Measurements from ENCODE around the gene MXD4. TPM values are rescaled to one million over a fixed set of nuclear protein-coding genes. Genes with fewer than 3 reads are reported as not detected.

Gene MXD4
- total RNA-seq, 1 donor from 2014 or later, result 22.7 TPM

DNA sequence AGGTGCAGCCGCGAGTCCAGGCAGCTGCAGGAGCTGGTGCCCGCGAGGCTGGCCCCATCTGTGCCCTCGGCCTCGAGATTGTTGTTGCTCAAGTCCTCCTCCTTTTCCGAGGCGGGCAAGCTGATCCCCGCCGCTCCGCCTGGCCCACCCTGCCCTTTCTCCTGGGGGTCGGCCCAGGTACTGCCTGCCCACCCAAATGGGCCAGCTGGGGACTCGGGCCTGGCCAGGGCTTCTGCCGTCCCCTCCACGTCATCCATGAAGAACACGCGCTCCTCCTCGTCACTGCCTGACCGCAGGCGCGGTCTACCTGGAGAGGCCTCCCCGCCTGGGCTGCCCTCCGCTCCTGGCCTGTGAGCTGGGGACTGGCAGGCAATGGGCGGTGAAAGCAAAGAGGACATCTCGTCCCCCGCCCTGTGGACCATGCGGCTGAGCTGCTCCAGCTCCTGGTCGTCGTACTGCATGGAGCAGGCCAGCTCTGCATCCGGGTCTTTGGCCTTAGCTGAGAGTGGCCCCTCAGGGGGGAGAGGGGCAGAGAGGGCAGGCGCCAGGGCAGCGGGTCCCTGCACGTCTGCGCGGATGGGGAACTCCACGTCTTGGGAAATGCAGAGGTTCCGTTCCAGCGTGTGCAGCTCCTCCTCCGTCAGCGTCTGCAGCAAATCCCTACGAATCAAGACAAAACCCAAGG, 43.1 kb upstream of the MXD4 start:
- Histone ChIP-seq H3K79me2 (ENCODE audit: low read depth) (no peaks in the 10 kb centered on the region), H3K4me3 (no peak overlapping the region), H3K9ac (no peak overlapping the region), H2AFZ (replicated peaks) (no peak overlapping the region), H4K20me1 (ENCODE audit: low read depth) (no peaks in the 10 kb centered on the region), H3K9me3 (ENCODE audit: low read depth) (peaks cover 3% of the 10 kb centered on the region), H3K27ac (no peak overlapping the region), H3F3A (ENCODE audit: low read depth) (no peaks in the 10 kb centered on the region), H3K36me3 (no peaks in the 10 kb centered on the region), H3K4me2 (no peak overlapping the region), H3K27me3 (no peaks in the 10 kb centered on the region), H3K4me1 (no peaks in the 10 kb centered on the region)
- Mint-ChIP-seq H3K27me3 (ENCODE audit: insufficient read depth, low read depth) (peaks cover 7% of the 10 kb centered on the region), H3K9me3 (peaks cover 18% of the 10 kb centered on the region), H3K4me3 (no peak overlapping the region), H3K27ac (no peak overlapping the region), H3K4me1 (no peaks in the 10 kb centered on the region), H3K36me3 (peaks cover 4% of the 10 kb centered on the region)
- TF ChIP-seq EZH2phosphoT487 (IDR thresholded peaks at IDR 0.05) (no peak), EZH2 (IDR thresholded peaks at IDR 0.05) (no peak)
- TF ChIP-seq, protein P1, sequence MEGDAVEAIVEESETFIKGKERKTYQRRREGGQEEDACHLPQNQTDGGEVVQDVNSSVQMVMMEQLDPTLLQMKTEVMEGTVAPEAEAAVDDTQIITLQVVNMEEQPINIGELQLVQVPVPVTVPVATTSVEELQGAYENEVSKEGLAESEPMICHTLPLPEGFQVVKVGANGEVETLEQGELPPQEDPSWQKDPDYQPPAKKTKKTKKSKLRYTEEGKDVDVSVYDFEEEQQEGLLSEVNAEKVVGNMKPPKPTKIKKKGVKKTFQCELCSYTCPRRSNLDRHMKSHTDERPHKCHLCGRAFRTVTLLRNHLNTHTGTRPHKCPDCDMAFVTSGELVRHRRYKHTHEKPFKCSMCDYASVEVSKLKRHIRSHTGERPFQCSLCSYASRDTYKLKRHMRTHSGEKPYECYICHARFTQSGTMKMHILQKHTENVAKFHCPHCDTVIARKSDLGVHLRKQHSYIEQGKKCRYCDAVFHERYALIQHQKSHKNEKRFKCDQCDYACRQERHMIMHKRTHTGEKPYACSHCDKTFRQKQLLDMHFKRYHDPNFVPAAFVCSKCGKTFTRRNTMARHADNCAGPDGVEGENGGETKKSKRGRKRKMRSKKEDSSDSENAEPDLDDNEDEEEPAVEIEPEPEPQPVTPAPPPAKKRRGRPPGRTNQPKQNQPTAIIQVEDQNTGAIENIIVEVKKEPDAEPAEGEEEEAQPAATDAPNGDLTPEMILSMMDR (IDR thresholded peaks at IDR 0.05), result no peak
- no peak for DNase-seq (ENCODE audit: low spot score)

DNA sequence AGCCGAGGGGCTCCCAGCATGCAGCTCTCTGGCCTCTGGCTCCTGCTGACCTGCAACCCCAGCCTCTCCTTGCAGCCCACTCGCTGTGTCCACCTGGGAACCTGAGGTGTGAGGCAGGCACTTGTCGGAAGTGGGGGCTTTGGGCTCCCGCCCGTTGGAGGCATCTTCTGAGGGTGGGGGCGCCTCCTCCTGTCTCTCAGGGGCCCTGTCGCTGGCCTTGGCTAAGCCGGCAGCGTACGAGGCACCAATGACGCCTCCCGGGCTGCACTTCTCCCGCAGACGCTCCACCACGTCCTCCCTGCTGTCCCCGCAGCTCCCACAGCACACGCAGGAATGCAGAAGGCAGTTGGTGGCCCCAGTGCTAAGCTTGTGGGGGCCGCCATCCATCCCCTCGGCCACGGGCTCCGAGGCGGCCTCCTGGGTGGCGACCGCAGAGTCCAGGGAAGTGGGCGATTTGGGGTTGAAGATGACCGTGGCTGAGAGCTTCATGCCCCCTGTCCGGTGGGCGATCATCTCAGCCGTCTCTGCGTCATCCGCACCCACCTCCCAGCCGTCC, 42.5 kb upstream of the MXD4 start:
- Histone ChIP-seq H3K4me2 (no peak overlapping the region), H3K9me3 (ENCODE audit: low read depth) (peaks cover 3% of the 10 kb centered on the region), H4K20me1 (ENCODE audit: low read depth) (no peaks in the 10 kb centered on the region), H3K27ac (no peak overlapping the region), H3K79me2 (ENCODE audit: low read depth) (no peaks in the 10 kb centered on the region), H3F3A (ENCODE audit: low read depth) (no peaks in the 10 kb centered on the region), H3K4me1 (no peaks in the 10 kb centered on the region), H3K9ac (no peak overlapping the region), H3K27me3 (no peaks in the 10 kb centered on the region), H3K36me3 (no peaks in the 10 kb centered on the region), H2AFZ (replicated peaks) (no peak overlapping the region), H3K4me3 (no peak overlapping the region)
- DNase-seq (ENCODE audit: low spot score), result no peak
- Mint-ChIP-seq H3K9me3 (peaks cover 17% of the 10 kb centered on the region), H3K27ac (no peak overlapping the region), H3K36me3 (peaks cover 4% of the 10 kb centered on the region), H3K4me1 (no peaks in the 10 kb centered on the region), H3K4me3 (no peak overlapping the region), H3K27me3 (ENCODE audit: insufficient read depth, low read depth) (peaks cover 7% of the 10 kb centered on the region)
- no peak for TF ChIP-seq EZH2 (IDR thresholded peaks at IDR 0.05)
- TF ChIP-seq, protein P1 (IDR thresholded peaks at IDR 0.05), result no peak
- TF ChIP-seq EZH2phosphoT487 (IDR thresholded peaks at IDR 0.05), result no peak

DNA sequence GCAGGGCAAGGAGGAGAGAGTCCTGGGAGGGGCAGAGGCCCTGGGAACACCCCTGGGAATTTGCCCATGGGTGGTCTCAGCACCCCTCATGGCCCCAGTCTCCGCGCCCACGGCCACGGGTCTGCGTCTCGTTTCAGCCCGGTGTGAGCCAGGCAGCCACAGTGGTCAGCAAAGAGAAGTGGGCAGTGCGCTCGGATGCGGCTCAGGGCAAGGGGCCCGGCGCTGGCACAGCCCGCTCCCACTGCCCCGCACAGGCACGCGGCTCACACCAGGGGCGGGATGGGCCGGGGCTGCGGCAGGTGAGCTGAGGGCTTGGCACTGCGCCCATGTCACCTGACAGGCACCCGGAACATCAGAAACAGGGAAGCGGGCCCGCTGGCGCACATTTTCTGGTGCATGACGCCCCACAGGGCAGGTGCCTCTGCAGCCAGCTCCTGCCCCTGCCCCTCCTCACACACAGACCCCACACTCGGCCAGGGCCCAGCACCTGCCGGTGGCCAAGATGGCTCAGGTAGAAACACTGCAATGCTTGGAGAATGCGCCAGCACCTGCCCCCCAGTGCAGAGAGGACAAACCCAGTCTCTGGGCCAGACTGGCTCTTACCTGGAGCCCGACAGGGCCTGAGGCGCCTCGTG, 41.9 kb upstream of the MXD4 start:
- Histone ChIP-seq H3F3A (ENCODE audit: low read depth) (no peaks in the 10 kb centered on the region), H3K27ac (no peak overlapping the region), H3K9me3 (ENCODE audit: low read depth) (peaks cover 3% of the 10 kb centered on the region), H3K9ac (no peak overlapping the region), H3K4me2 (no peak overlapping the region), H3K79me2 (ENCODE audit: low read depth) (no peaks in the 10 kb centered on the region), H3K36me3 (no peaks in the 10 kb centered on the region), H3K4me3 (no peak overlapping the region), H3K4me1 (no peaks in the 10 kb centered on the region), H2AFZ (replicated peaks) (no peak overlapping the region), H4K20me1 (ENCODE audit: low read depth) (no peaks in the 10 kb centered on the region), H3K27me3 (no peaks in the 10 kb centered on the region)
- no peak overlapping the region for H3K4me3 Mint-ChIP-seq
- TF ChIP-seq, protein P1 (IDR thresholded peaks at IDR 0.05), result no peak
- TF ChIP-seq EZH2phosphoT487 (IDR thresholded peaks at IDR 0.05) (no peak), EZH2 (IDR thresholded peaks at IDR 0.05) (no peak)
- no peak for DNase-seq (ENCODE audit: low spot score)
- peaks cover 4% of the 10 kb centered on the region for H3K36me3 Mint-ChIP-seq
- no peaks in the 10 kb centered on the region for H3K4me1 Mint-ChIP-seq
- H3K27ac Mint-ChIP-seq, result no peak overlapping the region
- H3K27me3 Mint-ChIP-seq (ENCODE audit: insufficient read depth, low read depth), result peaks cover 7% of the 10 kb centered on the region
- H3K9me3 Mint-ChIP-seq, result peaks cover 17% of the 10 kb centered on the region

All from neural progenitor cell (in vitro differentiated cells).